ENCODE data around the gene PPM1D. TPM values are rescaled to one million over a fixed set of nuclear protein-coding genes. Genes with fewer than 3 reads are reported as not detected.

Gene PPM1D
- total RNA-seq, 2 donors from 2014 or later: 6.5 to 15.5 TPM

DNA sequence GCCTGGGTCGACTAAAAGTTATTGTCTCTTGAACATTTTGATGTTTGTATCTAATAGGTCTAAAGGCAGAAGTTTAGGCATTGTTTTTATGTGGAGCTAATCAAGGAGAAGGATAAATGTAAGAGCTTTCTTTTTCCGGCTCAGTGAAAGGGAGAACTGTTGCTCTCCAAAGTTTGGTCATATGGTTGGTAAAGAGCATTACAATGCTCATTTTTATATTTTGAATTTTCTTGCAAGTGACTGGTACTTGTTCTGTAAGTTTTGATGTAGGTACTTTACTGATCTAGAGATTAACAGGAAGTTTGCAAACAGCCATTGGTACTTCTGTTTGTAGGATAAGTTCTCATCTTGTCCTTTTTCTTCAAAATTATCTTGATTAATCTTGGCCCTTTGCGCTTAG lies 46.7 kb downstream of the PPM1D start:
- H3K4me3 ChIP-seq: no peak overlapping the region
- intact Hi-C loops (cut with DNase I): no loop called here
- ATAC-seq (no peak), DNase-seq (no peak)
- H3K9me3 ChIP-seq: no peaks in the 10 kb centered on the region
- peaks cover 0 to 8% of the 10 kb centered on the region in 2 donors for H3K36me3 ChIP-seq (replicated peaks in 1 of 2; ENCODE audit: insufficient read depth in 1 of 2, low read depth in 2 of 2)
- H3K27me3 ChIP-seq: no peaks in the 10 kb centered on the region
- no peak overlapping the region for H3K27ac ChIP-seq
- TF ChIP-seq, protein P1, sequence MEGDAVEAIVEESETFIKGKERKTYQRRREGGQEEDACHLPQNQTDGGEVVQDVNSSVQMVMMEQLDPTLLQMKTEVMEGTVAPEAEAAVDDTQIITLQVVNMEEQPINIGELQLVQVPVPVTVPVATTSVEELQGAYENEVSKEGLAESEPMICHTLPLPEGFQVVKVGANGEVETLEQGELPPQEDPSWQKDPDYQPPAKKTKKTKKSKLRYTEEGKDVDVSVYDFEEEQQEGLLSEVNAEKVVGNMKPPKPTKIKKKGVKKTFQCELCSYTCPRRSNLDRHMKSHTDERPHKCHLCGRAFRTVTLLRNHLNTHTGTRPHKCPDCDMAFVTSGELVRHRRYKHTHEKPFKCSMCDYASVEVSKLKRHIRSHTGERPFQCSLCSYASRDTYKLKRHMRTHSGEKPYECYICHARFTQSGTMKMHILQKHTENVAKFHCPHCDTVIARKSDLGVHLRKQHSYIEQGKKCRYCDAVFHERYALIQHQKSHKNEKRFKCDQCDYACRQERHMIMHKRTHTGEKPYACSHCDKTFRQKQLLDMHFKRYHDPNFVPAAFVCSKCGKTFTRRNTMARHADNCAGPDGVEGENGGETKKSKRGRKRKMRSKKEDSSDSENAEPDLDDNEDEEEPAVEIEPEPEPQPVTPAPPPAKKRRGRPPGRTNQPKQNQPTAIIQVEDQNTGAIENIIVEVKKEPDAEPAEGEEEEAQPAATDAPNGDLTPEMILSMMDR (IDR thresholded peaks at IDR 0.05): no peak
- TF ChIP-seq POLR2A (IDR thresholded peaks at IDR 0.05): no peak
- no peaks in the 10 kb centered on the region for H3K4me1 ChIP-seq
- WGBS, 2 donors: 76 to 77% methylated on average over 3 of the region's 3 CpGs

DNA sequence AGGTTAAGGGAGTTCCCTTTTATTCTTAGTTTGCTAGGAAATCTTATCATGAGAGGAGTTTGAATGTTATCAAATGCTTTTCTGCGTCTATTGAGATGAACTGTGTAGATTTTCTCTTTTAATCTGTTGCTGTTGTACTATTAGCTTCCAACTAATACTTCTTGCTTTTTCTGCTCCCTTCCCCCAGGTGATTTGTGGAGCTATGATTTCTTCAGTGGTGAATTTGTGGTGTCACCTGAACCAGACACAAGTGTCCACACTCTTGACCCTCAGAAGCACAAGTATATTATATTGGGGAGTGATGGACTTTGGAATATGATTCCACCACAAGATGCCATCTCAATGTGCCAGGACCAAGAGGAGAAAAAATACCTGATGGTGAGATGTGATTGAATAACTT lies 47.7 kb downstream of the PPM1D start:
- TF ChIP-seq POLR2A (IDR thresholded peaks at IDR 0.05): no peak
- TF ChIP-seq, protein P1 (IDR thresholded peaks at IDR 0.05): no peak
- Histone ChIP-seq H3K36me3 (replicated peaks in 1 of 2; ENCODE audit: insufficient read depth in 1 of 2, low read depth in 2 of 2) (peaks cover 0 to 8% of the 10 kb centered on the region in 2 donors), H3K4me3 (no peak overlapping the region), H3K27me3 (no peaks in the 10 kb centered on the region), H3K4me1 (no peaks in the 10 kb centered on the region), H3K9me3 (no peaks in the 10 kb centered on the region), H3K27ac (no peak overlapping the region)
- DNase-seq (no peak), ATAC-seq (no peak)
- 60 to 70% methylated on average over 1 of the region's 1 CpG for WGBS, 2 donors
- intact Hi-C loops (cut with DNase I): no loop called here

DNA sequence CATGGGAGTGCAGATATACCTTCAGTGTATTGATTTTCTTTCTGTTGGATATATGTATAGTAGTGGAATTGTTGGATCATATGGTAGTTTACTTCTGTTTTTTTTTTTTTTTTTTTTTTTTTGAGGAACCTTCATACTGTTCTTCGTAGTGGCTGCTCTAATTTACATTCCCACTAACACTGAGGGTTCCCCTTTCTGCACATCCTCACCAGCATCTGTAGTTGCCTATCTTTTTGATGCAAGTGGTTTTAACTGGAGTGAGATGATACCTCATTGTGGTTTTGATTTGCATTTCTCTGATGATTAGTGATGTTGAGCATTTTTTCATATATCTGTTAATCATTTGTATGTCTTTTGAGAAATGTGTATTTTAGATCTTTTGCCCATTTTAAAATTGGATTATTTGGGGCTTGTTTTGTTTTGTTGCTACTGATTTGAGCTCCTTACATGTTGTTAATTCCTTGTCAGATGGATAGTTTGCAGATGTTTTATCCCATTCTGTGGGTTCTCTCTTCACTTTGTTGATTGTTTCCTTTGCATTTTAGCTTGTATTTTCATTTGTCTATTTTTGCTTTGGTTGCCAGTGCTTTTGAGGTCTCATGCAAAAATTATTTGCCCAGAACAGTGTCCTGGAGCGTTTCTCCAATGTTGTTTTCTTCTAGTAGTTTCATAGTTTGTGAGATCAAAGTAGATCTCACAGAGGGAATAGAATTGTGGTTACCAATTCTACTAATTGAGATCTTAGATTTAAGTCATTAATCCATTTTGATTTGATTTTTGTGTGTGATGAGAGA lies 52.7 kb downstream of the PPM1D start:
- Histone ChIP-seq H3K27me3 (no peaks in the 10 kb centered on the region), H3K4me1 (no peaks in the 10 kb centered on the region), H3K27ac (no peak overlapping the region), H3K36me3 (replicated peaks in 1 of 2; ENCODE audit: insufficient read depth in 1 of 2, low read depth in 2 of 2) (peaks cover 7 to 8% of the 10 kb centered on the region in 2 donors), H3K9me3 (no peaks in the 10 kb centered on the region), H3K4me3 (no peak overlapping the region)
- DNase-seq (no peak), ATAC-seq (no peak)
- WGBS, 2 donors: 90 to 92% methylated on average over 2 of the region's 2 CpGs
- TF ChIP-seq POLR2A (IDR thresholded peaks at IDR 0.05): no peak
- intact Hi-C loops (cut with DNase I): no loop called here

DNA sequence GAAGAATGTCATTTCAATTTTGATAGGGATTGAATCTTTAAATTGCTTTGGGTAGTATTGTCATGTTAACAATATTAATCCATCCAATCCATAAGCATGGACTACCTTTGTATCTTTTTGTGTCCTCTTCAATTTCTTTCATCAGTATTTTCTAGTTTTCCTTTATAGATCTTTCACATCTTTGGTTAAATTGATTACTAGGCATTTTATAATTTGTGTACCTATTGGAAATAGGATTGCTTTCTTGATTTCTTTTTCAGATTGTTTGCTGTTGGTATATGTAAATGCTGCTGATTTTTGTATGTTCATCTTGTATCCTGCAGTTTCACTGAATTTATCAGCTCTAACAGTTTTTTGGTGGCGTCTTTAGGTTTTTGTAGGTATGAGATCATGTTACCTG lies 53.6 kb downstream of the PPM1D start:
- Histone ChIP-seq H3K4me3 (no peak overlapping the region), H3K27ac (no peak overlapping the region), H3K9me3 (no peaks in the 10 kb centered on the region), H3K36me3 (replicated peaks in 1 of 2; ENCODE audit: insufficient read depth in 1 of 2, low read depth in 2 of 2) (peaks cover 4 to 7% of the 10 kb centered on the region in 2 donors), H3K4me1 (no peaks in the 10 kb centered on the region), H3K27me3 (no peaks in the 10 kb centered on the region)
- ATAC-seq (no peak), DNase-seq (no peak)
- 94 to 100% methylated on average over 1 of the region's 1 CpG for WGBS, 2 donors
- intact Hi-C loops (cut with DNase I): no loop called here
- TF ChIP-seq POLR2A (IDR thresholded peaks at IDR 0.05): no peak
- TF ChIP-seq, protein P1 (IDR thresholded peaks at IDR 0.05): no peak

DNA sequence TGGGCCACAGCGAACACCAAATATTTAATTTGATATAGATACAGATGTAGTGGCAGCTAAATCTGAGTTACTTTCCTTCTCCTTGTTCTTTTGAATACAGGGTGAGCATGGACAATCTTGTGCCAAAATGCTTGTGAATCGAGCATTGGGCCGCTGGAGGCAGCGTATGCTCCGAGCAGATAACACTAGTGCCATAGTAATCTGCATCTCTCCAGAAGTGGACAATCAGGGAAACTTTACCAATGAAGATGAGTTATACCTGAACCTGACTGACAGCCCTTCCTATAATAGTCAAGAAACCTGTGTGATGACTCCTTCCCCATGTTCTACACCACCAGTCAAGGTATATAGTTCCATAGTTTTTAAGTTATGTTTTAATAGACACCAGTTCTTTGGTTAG lies 56.5 kb downstream of the PPM1D start:
- ATAC-seq: no peak
- Histone ChIP-seq H3K9me3 (no peaks in the 10 kb centered on the region), H3K4me3 (no peak overlapping the region), H3K27ac (no peak overlapping the region), H3K4me1 (no peaks in the 10 kb centered on the region), H3K36me3 (replicated peaks in 1 of 2; ENCODE audit: insufficient read depth in 1 of 2, low read depth in 2 of 2) (peaks cover 0 to 7% of the 10 kb centered on the region in 2 donors), H3K27me3 (no peaks in the 10 kb centered on the region)
- TF ChIP-seq POLR2A (IDR thresholded peaks at IDR 0.05): no peak
- TF ChIP-seq, protein P1 (IDR thresholded peaks at IDR 0.05): no peak
- WGBS, 2 donors: 91 to 96% methylated on average over 5 of the region's 5 CpGs
- intact Hi-C loops (cut with DNase I): no loop called here
- no peak for DNase-seq

All from body of pancreas (tissue), 4 donors.